HCT116 (cell line): ENCODE results near the gene PRKCA. TPM values are rescaled to one million over a fixed set of nuclear protein-coding genes. Genes with fewer than 3 reads are reported as not detected.
A peak's percentile ranks its signal among the peaks of the same experiment; 100 is the strongest.
"Not testable (repeated sequence)": the region's sequence is repeated elsewhere in the genome, so short reads cannot be mapped to it uniquely, and the experiment has no call there.

ENCODE experiments used
- ATAC-seq: fragments of 200-7000 bp; cut with Tn5 transposase; 2 replicates; pipeline ENCODE4 v1.9.1; 2020; ENCODE audit warnings: mild to moderate bottlenecking, moderate library complexity
- BruUV-seq: library from RNA; stranded (reverse); fragments of 400-500 nt; replicated peaks from 2 replicates; lab custom pipeline; 2021; lab: Mats Ljungman, UMichigan
- CTCF ChIA-PET: fragments of 300-600 bp; sonication (Branson Sonifier 250); formaldehyde crosslinking; loops from one replicate; lab custom pipeline; 2021; ENCODE audit warnings: antibody characterized with exemption; lab: Charles Lee
- POLR2A ChIA-PET: fragments of 300-600, 350-600 bp; sonication (Branson Sonifier 250); formaldehyde crosslinking; loops from one replicate; lab custom pipeline; 2021; ENCODE audit warnings: antibody characterized with exemption; lab: Charles Lee
- RAD21 ChIA-PET, 2 experiments: fragments of 300-600 bp; sonication (Branson Sonifier 250); formaldehyde crosslinking; loops; one replicate each; lab custom pipeline; 2023; ENCODE audit warnings: low total read pairs in 2 of 2; ENCODE audit not compliant: uncharacterized antibody in 2 of 2, unreplicated experiment in 2 of 2, low non-redundant PET in 1 of 2; lab: Charles Lee
- DNase-seq: peaks from one replicate; pipeline ENCODE4 v3.0.0-alpha.2; 2010; ENCODE audit warnings: low read depth, low spot score
- H2AFZ ChIP-seq: fragments of 200-600 bp; shearing (Covaris generic), sonication (generic); 2 replicates; pipeline ENCODE4 v1.6.1; 2017; ENCODE audit warnings: low read depth, mixed run types, mixed read lengths, antibody characterized with exemption, low read length; ENCODE audit not compliant: poor library complexity, severe bottlenecking
- H3K27ac ChIP-seq: 2 replicates; pipeline ENCODE4 v1.5.1; 2012; ENCODE audit warnings: low read depth, low read length
- H3K27me3 ChIP-seq: fragments of 200-600 bp; sonication (generic); 2 replicates; pipeline ENCODE4 v1.6.1; 2016; ENCODE audit warnings: mixed run types, low read length, mixed read lengths; ENCODE audit not compliant: insufficient read depth
- H3K36me3 ChIP-seq, 2 experiments: fragments of 200-500 bp in 1 of 2; fragments of 200-600 bp in 1 of 2; sonication (Bioruptor generic) in 1 of 2; sonication (generic) in 1 of 2; 2 replicates each; pipeline versions ENCODE4 v1.5.1 to v1.6.1; 2014 to 2016; ENCODE audit warnings: low read length in 2 of 2, inconsistent platforms in 1 of 2, mixed read lengths in 1 of 2, mixed run types in 1 of 2; ENCODE audit not compliant: insufficient read depth in 2 of 2, control insufficient read depth in 1 of 2
- H3K4me1 ChIP-seq, 2 experiments: fragments of 200-600 bp in 1 of 2; sonication (generic) in 1 of 2; 2 replicates each; pipeline versions ENCODE4 v1.5.1 to v1.6.1; 2012 to 2017; ENCODE audit warnings: low read length in 2 of 2, inconsistent platforms in 1 of 2, mild to moderate bottlenecking in 1 of 2, mixed read lengths in 1 of 2, mixed run types in 1 of 2, moderate library complexity in 1 of 2; ENCODE audit not compliant: insufficient read depth in 2 of 2, control insufficient read depth in 1 of 2
- H3K4me2 ChIP-seq: fragments of 200-600 bp; sonication (generic); 2 replicates; pipeline ENCODE4 v1.6.1; 2017; ENCODE audit warnings: mixed run types, low read length, mixed read lengths
- H3K4me3 ChIP-seq, 2 experiments: fragments of 200-600 bp in 1 of 2; sonication (generic) in 1 of 2; replicated peaks in 1 of 2; 2 replicates each; pipeline ENCODE4 v1.5.1; 2011 to 2016; ENCODE audit warnings: low read length in 2 of 2, control low read depth in 1 of 2, low read depth in 1 of 2, mild to moderate bottlenecking in 1 of 2, mixed read lengths in 1 of 2, mixed run types in 1 of 2
- H3K79me2 ChIP-seq: fragments of 200-600 bp; sonication (generic); 2 replicates; pipeline ENCODE4 v1.6.1; 2017; ENCODE audit warnings: mild to moderate bottlenecking, mixed run types, low read length, moderate library complexity, mixed read lengths; ENCODE audit not compliant: insufficient read depth
- H3K9ac ChIP-seq: fragments of 200-600 bp; sonication (generic); 2 replicates; pipeline ENCODE4 v1.6.1; 2016; ENCODE audit warnings: low read length, mixed read lengths
- H3K9me2 ChIP-seq: fragments of 200-600 bp; sonication (generic), shearing (Covaris generic); 2 replicates; pipeline ENCODE4 v1.6.1; 2017; ENCODE audit warnings: mixed run types, mild to moderate bottlenecking, moderate library complexity; ENCODE audit not compliant: insufficient read depth
- H3K9me3 ChIP-seq, 2 experiments: fragments of 200-500 bp in 1 of 2; fragments of 200-600 bp in 1 of 2; sonication (Bioruptor generic) in 1 of 2; sonication (generic) in 1 of 2; 2 replicates each; pipeline ENCODE4 v1.6.1; 2014 to 2017; ENCODE audit warnings: low read length in 2 of 2, mixed read lengths in 2 of 2, inconsistent platforms in 1 of 2, low read depth in 1 of 2, mild to moderate bottlenecking in 1 of 2, mixed run types in 1 of 2, moderate library complexity in 1 of 2; ENCODE audit not compliant: control insufficient read depth in 1 of 2, insufficient read depth in 1 of 2
- H4K20me1 ChIP-seq: fragments of 200-600 bp; sonication (generic), shearing (Covaris generic); 2 replicates; pipeline ENCODE4 v1.6.1; 2017; ENCODE audit warnings: mixed run types, mild to moderate bottlenecking, moderate library complexity; ENCODE audit not compliant: insufficient read depth
- ATF3 ChIP-seq: IDR thresholded peaks from 2 replicates; pipeline ENCODE4 v1.6.1; 2012
- EZH2 ChIP-seq: fragments of 200-600 bp; sonication (generic); IDR thresholded peaks from 2 replicates; pipeline ENCODE4 v1.6.1; 2017; ENCODE audit warnings: antibody characterized with exemption, mixed run types
- FOSL1 ChIP-seq: IDR thresholded peaks from 2 replicates; pipeline ENCODE4 v1.6.1; 2012; ENCODE audit warnings: low read depth
- JUND ChIP-seq: IDR thresholded peaks from 2 replicates; pipeline ENCODE4 v1.6.1; 2012
- MAX ChIP-seq: IDR thresholded peaks from 2 replicates; pipeline ENCODE4 v1.6.1; 2012
- RAD21 ChIP-seq: IDR thresholded peaks from 2 replicates; pipeline ENCODE4 v1.6.1; 2012; ENCODE audit warnings: low read depth, mild to moderate bottlenecking
- REST ChIP-seq: IDR thresholded peaks from 2 replicates; pipeline ENCODE4 v1.6.1; 2012; ENCODE audit warnings: low read depth
- SIN3A ChIP-seq: IDR thresholded peaks from 2 replicates; pipeline ENCODE4 v1.6.1; 2012; ENCODE audit warnings: low read depth
- intact Hi-C: fragments of 100-400 bp; cut with micrococcal nuclease; formaldehyde crosslinking; loops from 2 replicates; pipeline ENCODE4 v1.10.0; 2022
- total RNA-seq: library from RNA; stranded (reverse); gene quantifications from one replicate; pipeline ENCODE4 v1.2.1, GENCODE V29; 2021; ENCODE audit not compliant: unreplicated experiment
- TF ChIP-seq, protein P1 (sequence below), 3 experiments: fragments of 200-600 bp in 1 of 3; sonication (generic) in 1 of 3; IDR thresholded peaks in 2 of 3; conservative IDR thresholded peaks in 1 of 3; 2 replicates each; pipeline ENCODE4 v1.5.1; 2012 to 2017; ENCODE audit warnings: low read depth in 2 of 3, low read length in 2 of 3, antibody characterized with exemption in 1 of 3, borderline replicate concordance in 1 of 3, control low read depth in 1 of 3, mild to moderate bottlenecking in 1 of 3, mixed read lengths in 1 of 3, mixed run types in 1 of 3, moderate library complexity in 1 of 3; ENCODE audit not compliant: insufficient read depth in 1 of 3

The PRKCA gene
- total RNA-seq, 1 experiment from 2014 or later, result 18.8 TPM

- no peak for ATAC-seq
- H3K9me3 ChIP-seq, result no peaks in the 10 kb centered on the region
- intact Hi-C loops, result no loop called here
- BruUV-seq, result no TSS peak
- DNase-seq, result no peak
- H2AFZ ChIP-seq, result no peak overlapping the region
- TF ChIP-seq JUND (no peak), FOSL1 (no peak), MAX (no peak), SIN3A (no peak), RAD21 (peak; percentile 21; the same call in 1 of the 2 replicates), ATF3 (no peak), EZH2 (no peak), REST (no peak)
- TF ChIP-seq, protein P1, sequence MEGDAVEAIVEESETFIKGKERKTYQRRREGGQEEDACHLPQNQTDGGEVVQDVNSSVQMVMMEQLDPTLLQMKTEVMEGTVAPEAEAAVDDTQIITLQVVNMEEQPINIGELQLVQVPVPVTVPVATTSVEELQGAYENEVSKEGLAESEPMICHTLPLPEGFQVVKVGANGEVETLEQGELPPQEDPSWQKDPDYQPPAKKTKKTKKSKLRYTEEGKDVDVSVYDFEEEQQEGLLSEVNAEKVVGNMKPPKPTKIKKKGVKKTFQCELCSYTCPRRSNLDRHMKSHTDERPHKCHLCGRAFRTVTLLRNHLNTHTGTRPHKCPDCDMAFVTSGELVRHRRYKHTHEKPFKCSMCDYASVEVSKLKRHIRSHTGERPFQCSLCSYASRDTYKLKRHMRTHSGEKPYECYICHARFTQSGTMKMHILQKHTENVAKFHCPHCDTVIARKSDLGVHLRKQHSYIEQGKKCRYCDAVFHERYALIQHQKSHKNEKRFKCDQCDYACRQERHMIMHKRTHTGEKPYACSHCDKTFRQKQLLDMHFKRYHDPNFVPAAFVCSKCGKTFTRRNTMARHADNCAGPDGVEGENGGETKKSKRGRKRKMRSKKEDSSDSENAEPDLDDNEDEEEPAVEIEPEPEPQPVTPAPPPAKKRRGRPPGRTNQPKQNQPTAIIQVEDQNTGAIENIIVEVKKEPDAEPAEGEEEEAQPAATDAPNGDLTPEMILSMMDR (IDR thresholded peaks at IDR 0.05 in 2 of 3, conservative IDR thresholded peaks at IDR 0.05 in 1 of 3; ENCODE audit: borderline replicate concordance in 1 of 3, insufficient read depth in 1 of 3, low read depth in 2 of 3, low read length in 2 of 3), result peak in 1 of 3 experiments; percentile 19; a peak in 1 of 6 replicates
- H3K27ac ChIP-seq, result no peak overlapping the region
- CTCF ChIA-PET, result no interaction called here
- H3K9ac ChIP-seq, result no peak overlapping the region
- no peak overlapping the region for H3K4me3 ChIP-seq
- H3K4me2 ChIP-seq, result no peak overlapping the region
- no peaks in the 10 kb centered on the region for H4K20me1 ChIP-seq
- RAD21 ChIA-PET, result interaction anchor here in 1 of 2 experiments (0.6 kb wide), 1 partner anchor 20 kb away, joined by 4 read pairs; no protein-coding TSS in a partner anchor
- no peaks in the 10 kb centered on the region for H3K79me2 ChIP-seq
- no peaks in the 10 kb centered on the region for H3K27me3 ChIP-seq
- POLR2A ChIA-PET, result no interaction called here
- H3K4me1 ChIP-seq, result peaks cover 0 to 1% of the 10 kb centered on the region in 2 experiments; a peak in 3 of 4 replicates
- no peaks in the 10 kb centered on the region for H3K36me3 ChIP-seq
- no peaks in the 10 kb centered on the region for H3K9me2 ChIP-seq
Observed at GRCh38 chr17:66296289-66296725, 6.1 kb upstream of the PRKCA start.

DNA sequence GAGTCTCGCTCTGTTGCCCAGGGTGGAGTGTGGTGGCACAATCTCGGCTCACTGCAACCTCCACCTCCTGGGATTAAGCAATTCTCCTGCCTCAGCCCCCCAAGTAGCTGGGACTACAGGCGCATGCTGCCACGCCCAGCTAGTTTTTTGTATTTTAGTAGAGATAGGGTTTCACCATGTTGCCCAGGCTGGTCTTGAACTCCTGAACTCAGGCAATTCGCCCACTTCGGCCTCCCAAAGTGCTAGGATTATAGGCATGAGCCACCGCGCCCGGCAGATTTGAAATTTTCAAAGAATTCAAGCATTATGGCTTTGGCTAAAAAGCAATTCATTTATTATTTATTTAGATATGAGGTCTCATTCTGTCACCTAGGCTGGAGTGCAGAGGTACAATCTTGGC lies 5.0 kb upstream of the PRKCA start:
- H3K9me3 ChIP-seq, H3K9me2 ChIP-seq, H2AFZ ChIP-seq, H3K79me2 ChIP-seq, POLR2A ChIA-PET, H3K4me1 ChIP-seq, intact Hi-C loops, H3K36me3 ChIP-seq, H3K4me2 ChIP-seq, H3K4me3 ChIP-seq, DNase-seq, H4K20me1 ChIP-seq, ATAC-seq, H3K27ac ChIP-seq, H3K27me3 ChIP-seq, CTCF ChIA-PET, RAD21 ChIA-PET, BruUV-seq, H3K9ac ChIP-seq: not testable (repeated sequence)
